Inflammatory macrophage (primary cell): ENCODE measurements around the gene NDNF.

Source experiments
- DNase-seq, 2 donors: peaks; one replicate each; pipeline ENCODE4 v3.0.0-alpha.2; 2020 to 2022

Gene NDNF

GRCh38 chr4:121070696-121071639 lies 1.4 kb downstream of the NDNF start:
- peak in 1 of 2 donors; percentile 16 for DNase-seq

- no peak for DNase-seq
Observed at GRCh38 chr4:121070274-121070673, 2.1 kb downstream of the NDNF start.

GRCh38 chr4:121069430-121069829 lies 2.9 kb downstream of the NDNF start:
- no peak for DNase-seq

- no peak for DNase-seq
Observed at GRCh38 chr4:121064482-121064881, 7.9 kb downstream of the NDNF start.

- no peak for DNase-seq
Observed at GRCh38 chr4:121062521-121062920, 9.8 kb downstream of the NDNF start.

- DNase-seq, result no peak
Observed at GRCh38 chr4:121061861-121062260, 10.5 kb downstream of the NDNF start.

- no peak for DNase-seq
Observed at GRCh38 chr4:121061215-121061614, 11.1 kb downstream of the NDNF start.

- no peak for DNase-seq
Observed at GRCh38 chr4:121057466-121057922, 14.8 kb downstream of the NDNF start.

- DNase-seq, result no peak
Observed at GRCh38 chr4:121056066-121056465, 16.3 kb downstream of the NDNF start.

GRCh38 chr4:121054373-121054772 lies 18.0 kb downstream of the NDNF start:
- DNase-seq, result no peak

- no peak for DNase-seq
Observed at GRCh38 chr4:121053601-121054143, 18.7 kb downstream of the NDNF start.

GRCh38 chr4:121050300-121050699 lies 22.0 kb downstream of the NDNF start:
- no peak for DNase-seq

- DNase-seq, result no peak
Observed at GRCh38 chr4:121049072-121049599, 23.2 kb downstream of the NDNF start.

- DNase-seq, result no peak
Observed at GRCh38 chr4:121048165-121048564, 24.2 kb downstream of the NDNF start.

- no peak for DNase-seq
Observed at GRCh38 chr4:121041307-121042090, 30.8 kb downstream of the NDNF start.

- no peak for DNase-seq
Observed at GRCh38 chr4:121034017-121034416, 38.3 kb downstream of the NDNF start.

- no peak for DNase-seq
Observed at GRCh38 chr4:121030711-121031110, 41.6 kb downstream of the NDNF start.

GRCh38 chr4:121030131-121030530 lies 42.2 kb downstream of the NDNF start:
- no peak for DNase-seq

- DNase-seq, result no peak
Observed at GRCh38 chr4:121026034-121026433, 46.3 kb downstream of the NDNF start.

- DNase-seq, result no peak
Observed at GRCh38 chr4:121025540-121025939, 46.8 kb downstream of the NDNF start.

GRCh38 chr4:121018543-121018942 lies 53.8 kb downstream of the NDNF start:
- DNase-seq, result no peak

- no peak for DNase-seq
Observed at GRCh38 chr4:121016611-121017010, 55.7 kb downstream of the NDNF start.

GRCh38 chr4:121015421-121015820 lies 56.9 kb downstream of the NDNF start:
- no peak for DNase-seq
